HL-60 (cell line): ENCODE results near the gene MINDY1.
A peak's percentile ranks its signal among the peaks of the same experiment; 100 is the strongest.

Experiments
- DNase-seq, 2 experiments: peaks; one replicate each; pipeline ENCODE4 v3.0.0-alpha.2; 2010 to 2020; ENCODE audit warnings: low read depth in 1 of 2, low spot score in 1 of 2
- H3K27ac ChIP-seq: fragments of 250-450 bp; sonication (Bioruptor Pico); replicated peaks from 2 replicates; pipeline ENCODE4 v1.5.1; 2020; ENCODE audit warnings: mild to moderate bottlenecking, moderate library complexity
- H3K27me3 ChIP-seq: fragments of 250-450 bp; sonication (Bioruptor Pico); 2 replicates; pipeline ENCODE4 v1.5.1; 2021; ENCODE audit warnings: mild to moderate bottlenecking, moderate library complexity; ENCODE audit not compliant: insufficient read depth, poor library complexity, severe bottlenecking
- H3K4me3 ChIP-seq: replicated peaks from 2 replicates; pipeline ENCODE4 v1.5.1; 2011; ENCODE audit warnings: mild to moderate bottlenecking, control low read depth, low read length; ENCODE audit not compliant: insufficient read depth
- CTCF ChIP-seq: IDR thresholded peaks from one replicate; pipeline ENCODE4 v1.5.1; 2011; ENCODE audit warnings: low read length, control low read depth, inconsistent platforms; ENCODE audit not compliant: insufficient read depth
- GABPA ChIP-seq: IDR thresholded peaks from 2 replicates; pipeline ENCODE4 v1.6.1; 2012; ENCODE audit warnings: low read depth
- POLR2AphosphoS5 ChIP-seq: IDR thresholded peaks from 2 replicates; pipeline ENCODE4 v1.6.1; 2012; ENCODE audit warnings: low read depth
- REST ChIP-seq: IDR thresholded peaks from 2 replicates; pipeline ENCODE4 v1.6.1; 2012; ENCODE audit warnings: low read depth; ENCODE audit not compliant: insufficient replicate concordance
- SPI1 ChIP-seq: IDR thresholded peaks from 2 replicates; pipeline ENCODE4 v1.6.1; 2012; ENCODE audit warnings: low read depth, mild to moderate bottlenecking, borderline replicate concordance

Gene MINDY1

GRCh38 chr1:150966011-150966410 is 40.7 kb downstream of the MINDY1 start:
- Histone ChIP-seq H3K27me3 (no peaks in the 10 kb centered on the region), H3K27ac (no peak overlapping the region), H3K4me3 (no peak overlapping the region)
- TF ChIP-seq REST = no peak
- no peak for TF ChIP-seq CTCF
- TF ChIP-seq GABPA = no peak
- no peak for TF ChIP-seq POLR2AphosphoS5
- no peak for TF ChIP-seq SPI1
- DNase-seq = no peak

- no peak for DNase-seq
- no peak overlapping the region for H3K27ac ChIP-seq
- no peaks in the 10 kb centered on the region for H3K27me3 ChIP-seq
- H3K4me3 ChIP-seq = no peak overlapping the region
- TF ChIP-seq CTCF (no peak), REST (no peak), GABPA (no peak), POLR2AphosphoS5 (no peak), SPI1 (no peak)
Observed at GRCh38 chr1:150965605-150966004, 41.1 kb downstream of the MINDY1 start.

- Histone ChIP-seq H3K27me3 (no peaks in the 10 kb centered on the region), H3K27ac (no peak overlapping the region), H3K4me3 (no peak overlapping the region)
- DNase-seq = no peak
- TF ChIP-seq POLR2AphosphoS5 (no peak; the same call in 1 of the 2 replicates), GABPA (no peak), CTCF (no peak)
Observed at GRCh38 chr1:150964164-150964489, 42.6 kb downstream of the MINDY1 start.

GRCh38 chr1:150963321-150964163 is 43.2 kb downstream of the MINDY1 start:
- Histone ChIP-seq H3K27me3 (no peaks in the 10 kb centered on the region), H3K27ac (no peak overlapping the region), H3K4me3 (no peak overlapping the region)
- TF ChIP-seq GABPA (no peak), CTCF (no peak), REST (no peak), SPI1 (no peak), POLR2AphosphoS5 (peak; percentile 60)
- DNase-seq = no peak
